HG02759 (cell line): ENCODE measurements around the gene SLC44A1.
A peak's percentile ranks its signal among the peaks of the same experiment; 100 is the strongest.
"Not testable (repeated sequence)": the region's sequence is repeated elsewhere in the genome, so short reads cannot be mapped to it uniquely, and the experiment has no call there.

Experiments
- ATAC-seq: cut with Tn5 transposase; IDR thresholded peaks from one replicate; pipeline ENCODE4 v1.9.1; 2021; ENCODE audit warnings: mild to moderate bottlenecking, moderate library complexity; ENCODE audit not compliant: unreplicated experiment

The SLC44A1 gene

DNA sequence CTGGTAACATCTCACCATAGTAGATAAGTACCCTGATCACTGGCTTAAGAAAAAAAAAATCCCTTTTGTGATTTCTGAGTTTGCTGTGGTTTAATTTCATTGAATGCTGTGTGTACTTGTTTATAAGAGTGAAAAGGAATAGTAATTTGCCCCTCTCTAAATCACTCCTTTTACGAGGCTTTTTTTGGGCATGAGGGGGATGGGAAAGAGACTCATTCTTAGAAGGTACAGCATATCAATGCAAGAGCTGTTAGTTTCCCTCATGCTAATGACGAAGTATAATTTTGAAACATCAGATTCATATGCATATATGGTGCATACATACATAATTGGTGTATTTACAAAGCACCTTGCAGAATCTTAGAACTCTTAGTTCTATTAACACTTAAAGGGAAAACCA, 2.4 kb upstream of the SLC44A1 start:
- ATAC-seq, result no peak

DNA sequence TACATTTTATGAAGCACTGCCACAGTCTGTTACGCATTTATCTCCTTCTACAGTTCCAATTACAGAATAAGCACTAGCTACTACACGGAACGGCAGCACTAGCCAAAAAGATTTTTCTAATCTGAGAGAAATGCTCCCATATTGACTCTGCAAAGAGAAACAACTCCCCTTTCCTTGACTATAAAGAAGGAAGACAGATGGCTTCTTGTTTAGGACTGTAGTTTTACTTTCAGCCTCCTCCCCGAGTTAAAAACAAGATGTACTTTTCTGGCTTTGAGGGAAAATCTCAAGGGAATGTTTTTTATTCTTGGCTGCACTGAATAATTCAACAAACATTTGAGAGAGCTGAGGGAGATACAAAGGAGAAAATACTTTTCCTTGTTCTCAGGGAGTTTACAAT, 1.9 kb upstream of the SLC44A1 start:
- no peak for ATAC-seq

DNA sequence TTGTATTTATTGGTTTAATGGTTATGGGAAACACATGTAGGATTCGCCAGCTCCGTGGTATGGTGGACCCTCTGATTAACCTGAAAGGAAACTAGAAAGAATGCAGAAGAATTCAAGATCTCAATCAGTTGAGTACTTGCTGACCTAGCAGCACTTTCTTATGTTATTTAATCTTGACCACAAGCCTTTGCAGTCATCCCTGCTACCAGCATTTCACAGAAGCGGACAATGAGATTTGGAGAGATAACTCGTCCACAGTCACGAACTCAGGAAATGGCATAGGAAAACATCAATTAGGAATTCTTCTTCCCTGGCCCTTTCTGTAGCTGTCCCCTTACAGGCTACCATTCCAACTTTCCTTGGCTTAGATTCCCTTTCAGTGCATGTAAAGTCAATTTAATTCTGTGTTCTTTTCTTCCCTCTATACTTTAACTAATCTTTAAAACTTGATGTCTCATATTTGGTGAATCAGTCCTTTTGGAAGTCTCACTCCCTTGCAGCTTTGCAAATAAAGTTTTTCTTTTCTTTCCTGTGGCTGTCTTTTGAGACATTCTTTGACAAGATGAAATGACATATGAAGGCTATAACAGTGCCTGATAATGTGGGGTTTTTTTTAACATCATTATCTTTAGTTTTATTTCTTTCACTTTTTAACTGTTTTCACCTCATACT, 1.3 kb upstream of the SLC44A1 start:
- ATAC-seq, result no peak

DNA sequence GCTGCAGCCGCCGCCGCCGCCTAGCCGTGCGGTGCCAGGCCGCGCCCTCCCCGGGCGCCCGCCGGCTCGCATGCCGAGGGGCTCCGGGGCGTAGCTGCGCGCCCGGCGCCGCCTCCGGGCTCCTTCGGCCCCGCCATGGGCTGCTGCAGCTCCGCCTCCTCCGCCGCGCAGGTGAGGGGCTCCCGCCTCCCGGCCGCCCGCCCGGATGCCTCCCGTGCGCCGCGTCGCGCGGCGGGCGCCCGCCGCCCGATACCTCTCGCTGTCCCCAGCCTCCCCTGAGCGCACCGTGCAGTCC, 230 bp downstream of the SLC44A1 start:
- ATAC-seq, result peak; percentile 60

DNA sequence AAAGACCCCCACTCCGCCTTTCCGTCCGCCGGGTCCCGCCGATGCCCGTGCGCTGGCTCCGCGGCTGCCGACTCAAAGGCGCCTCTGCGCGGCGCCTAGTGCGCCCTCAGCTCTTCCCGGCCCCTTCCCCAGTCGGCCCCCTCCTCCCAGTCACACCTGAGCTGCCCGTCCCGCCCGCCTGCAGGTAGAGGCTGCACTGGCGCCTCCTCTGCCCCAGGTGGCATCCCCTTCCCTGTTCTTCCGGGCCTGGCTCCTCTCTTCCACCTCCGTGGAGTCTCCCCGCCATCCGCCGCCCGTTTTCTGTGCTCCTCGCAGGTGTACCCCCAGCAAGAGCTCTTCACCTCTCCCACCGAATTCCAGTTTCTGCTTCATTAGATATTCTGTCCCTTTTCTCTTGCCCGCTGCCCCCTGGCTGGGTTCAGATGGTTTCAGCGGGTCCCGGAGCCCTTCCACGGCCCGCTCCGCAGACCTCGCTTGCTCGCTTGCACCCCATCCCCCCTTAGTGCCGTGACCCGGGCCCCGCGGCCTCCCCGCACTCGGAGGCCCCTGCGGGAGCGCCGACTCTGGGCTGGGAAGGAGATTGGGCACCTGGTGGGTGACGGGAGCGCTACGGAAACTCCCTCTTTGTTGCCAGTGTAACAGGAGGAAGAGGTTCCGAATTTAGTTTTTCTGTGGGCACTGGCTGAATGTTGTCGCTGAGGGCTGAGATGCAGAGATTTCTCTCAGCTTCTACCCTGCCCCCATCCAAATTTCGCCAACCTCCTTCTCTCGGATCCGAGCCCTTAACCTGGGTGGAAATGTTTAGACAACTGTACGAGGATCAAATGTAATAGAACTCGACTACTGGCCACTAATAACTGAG, 809 bp downstream of the SLC44A1 start:
- ATAC-seq, result no peak

DNA sequence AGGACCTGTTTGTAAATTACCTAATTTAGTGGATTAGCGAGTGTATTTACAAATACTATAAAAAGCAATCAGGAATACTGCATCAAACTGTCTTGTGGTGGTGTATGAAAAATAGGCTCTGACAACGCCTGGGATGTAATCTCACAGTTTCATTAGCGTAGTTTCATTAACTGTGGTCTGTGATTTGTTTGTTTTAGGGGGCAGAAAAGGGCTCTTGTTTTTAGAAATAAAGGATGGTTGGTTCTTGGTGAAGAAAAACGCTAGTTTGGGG, 1.4 kb downstream of the SLC44A1 start:
- ATAC-seq, result no peak

DNA sequence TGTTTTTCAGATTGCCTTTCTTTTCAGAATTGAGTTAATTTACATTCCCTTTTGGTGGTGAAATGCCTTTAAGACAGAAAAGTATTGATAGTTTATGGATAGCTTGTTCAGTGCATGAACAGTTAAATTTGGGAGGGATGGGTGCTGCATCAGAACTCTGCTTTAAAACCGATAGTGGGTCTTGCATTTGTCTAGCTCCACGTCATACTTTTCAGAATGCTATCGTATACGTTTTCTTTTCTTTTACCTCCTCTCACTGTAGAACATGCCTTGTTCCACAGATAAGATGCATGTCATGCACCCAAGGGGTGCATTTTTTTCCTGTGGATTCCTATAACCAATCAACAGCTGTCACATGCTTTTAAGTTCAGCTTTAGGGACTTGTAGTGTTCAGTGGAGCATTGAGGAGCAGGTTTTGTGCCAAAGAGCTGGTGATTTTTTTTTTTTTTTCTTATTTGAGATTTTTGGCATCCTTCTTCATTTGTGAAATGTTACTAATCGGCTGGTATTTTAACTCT, 2.3 kb downstream of the SLC44A1 start:
- ATAC-seq, result no peak

DNA sequence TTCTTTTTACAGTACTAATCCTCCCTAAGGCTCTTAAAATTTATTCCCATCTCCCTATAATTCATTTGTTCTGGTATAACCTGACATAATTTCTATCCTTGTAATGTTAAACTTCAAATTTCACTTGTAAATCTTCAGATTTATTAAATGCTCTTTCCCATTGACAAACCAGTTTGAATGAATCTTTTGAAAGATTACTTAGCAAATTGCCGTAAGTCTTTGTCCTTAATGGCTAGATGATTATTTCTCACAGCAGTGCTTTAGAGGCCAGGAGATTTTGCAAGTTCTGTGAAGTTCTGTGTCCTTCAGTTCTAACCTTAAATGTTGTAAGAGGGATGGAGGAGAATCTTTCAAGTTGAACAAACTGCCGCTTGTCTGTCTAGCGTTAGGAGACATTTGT, 4.2 kb downstream of the SLC44A1 start:
- no peak for ATAC-seq

DNA sequence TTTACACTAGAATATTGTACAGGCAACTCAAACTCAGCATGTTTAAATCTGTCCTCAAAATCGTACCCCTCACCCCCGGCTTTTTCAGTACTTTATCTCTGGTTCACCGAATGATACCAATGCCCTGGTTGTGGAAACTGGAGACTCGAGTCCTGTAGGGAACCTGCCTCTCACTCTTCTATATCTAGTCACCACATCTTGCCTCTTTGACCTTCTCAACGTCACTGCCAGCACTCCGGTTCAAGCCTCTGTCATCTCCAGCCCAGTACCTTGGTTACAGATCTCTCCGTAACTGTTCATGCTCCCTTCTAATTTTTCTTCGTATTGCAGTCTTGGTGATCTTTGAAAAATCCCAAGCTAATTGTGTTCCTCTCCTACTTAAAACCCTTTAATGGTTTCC, 6.7 kb downstream of the SLC44A1 start:
- ATAC-seq, result no peak

DNA sequence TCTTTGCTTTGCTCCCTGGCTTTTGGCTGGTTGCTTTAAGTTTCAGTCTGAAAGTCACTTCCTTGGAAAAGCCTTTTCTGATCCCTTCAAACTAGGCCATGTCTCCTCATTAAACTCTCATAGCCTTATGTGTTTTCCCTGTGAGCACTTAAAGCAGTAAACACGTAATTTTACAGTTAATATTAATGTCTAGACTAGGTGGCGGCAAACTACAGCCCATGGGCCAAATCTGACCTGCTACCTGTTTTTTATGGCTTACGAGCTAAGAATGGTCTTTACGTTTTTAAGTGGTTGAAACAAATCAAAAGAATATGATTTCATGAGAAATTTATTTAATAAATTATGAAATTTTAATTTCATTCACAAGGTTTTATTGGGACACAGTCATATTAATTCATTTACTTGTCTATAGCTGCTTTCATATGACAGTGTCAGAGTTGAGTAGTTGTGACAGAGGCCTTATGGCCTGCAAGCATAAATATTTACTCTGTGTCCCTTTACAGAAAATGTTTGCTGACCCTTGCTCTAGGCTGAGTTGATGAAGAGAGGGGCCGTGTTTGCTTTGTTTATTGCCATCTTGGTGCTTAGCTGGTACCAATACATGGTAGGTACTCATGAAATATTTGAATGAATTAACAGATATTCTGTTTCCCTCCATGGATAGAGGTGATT, 7.4 kb downstream of the SLC44A1 start:
- ATAC-seq, result no peak

DNA sequence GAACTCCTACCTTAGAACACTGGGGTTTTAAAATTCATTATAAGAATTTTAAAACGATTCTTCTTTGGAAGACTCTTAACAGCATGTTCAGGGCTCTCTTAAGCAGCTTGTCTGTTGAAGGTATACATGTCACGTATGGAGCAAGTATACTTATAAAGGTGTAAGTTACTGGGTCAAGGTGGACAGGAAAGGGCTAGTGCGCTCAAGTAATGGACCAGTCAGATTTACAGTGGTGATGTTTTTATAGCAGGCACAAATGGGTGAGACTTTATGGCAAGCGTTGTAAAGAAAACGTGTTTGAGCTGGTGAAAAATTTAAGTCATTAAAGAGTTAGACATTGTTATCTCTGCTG, 7.9 kb downstream of the SLC44A1 start:
- no peak for ATAC-seq

DNA sequence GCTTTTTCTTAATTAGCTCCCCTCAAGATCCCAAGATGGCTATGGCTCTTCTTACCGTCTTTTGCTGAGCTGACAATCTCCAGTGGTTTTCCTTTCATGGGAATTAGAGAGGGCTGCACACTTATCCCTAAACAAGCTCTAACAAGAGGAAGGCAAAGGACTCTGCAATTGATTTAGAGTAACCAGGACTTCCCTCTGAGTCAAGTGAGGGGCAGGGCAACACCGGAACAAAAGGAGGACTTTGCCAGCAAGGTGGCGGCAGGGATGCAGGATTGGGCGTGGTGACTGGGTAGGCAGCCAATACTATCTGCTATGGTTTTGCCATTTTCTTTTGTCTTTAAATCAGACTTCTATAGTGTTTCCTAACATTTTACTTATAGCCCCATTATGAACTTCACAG, 9.8 kb downstream of the SLC44A1 start:
- no peak for ATAC-seq

DNA sequence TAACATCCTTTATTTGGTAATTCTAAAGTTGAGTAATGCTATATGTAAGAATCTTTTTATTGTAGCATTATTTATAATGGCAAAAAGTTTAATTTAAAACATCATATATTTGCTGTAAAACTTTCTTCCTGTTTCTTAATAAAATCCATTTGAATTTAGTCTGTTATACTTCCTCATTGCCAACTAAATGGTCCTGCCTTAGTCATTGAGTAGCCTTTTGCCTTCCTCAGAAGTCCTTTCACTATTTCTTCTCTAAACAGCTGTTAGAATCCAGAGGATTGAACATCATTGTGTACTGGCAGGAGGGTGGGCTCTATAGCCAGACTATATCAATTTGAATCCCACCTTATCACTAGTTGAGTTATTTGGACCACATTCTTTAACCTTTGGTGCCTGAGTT, 11.0 kb downstream of the SLC44A1 start:
- no peak for ATAC-seq

DNA sequence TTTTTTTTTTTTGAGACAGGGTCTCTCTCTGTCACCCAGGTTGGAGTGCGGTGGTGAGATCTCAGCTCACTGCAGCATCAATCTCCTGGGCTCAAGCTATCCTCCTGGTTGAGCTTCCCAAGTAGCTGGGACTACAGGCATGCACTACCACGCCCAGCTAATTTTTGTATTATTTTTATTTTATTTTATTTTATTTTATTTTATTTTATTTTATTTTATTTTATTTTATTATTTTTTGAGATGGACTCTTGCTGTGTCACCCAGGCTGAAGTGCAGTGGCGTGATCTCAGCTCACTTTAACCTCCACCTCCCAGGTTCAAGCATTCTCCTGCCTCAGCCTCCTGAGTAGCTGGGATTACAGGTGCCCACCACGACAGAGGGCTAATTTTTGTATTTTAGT, 12.1 kb downstream of the SLC44A1 start:
- ATAC-seq, result not testable (repeated sequence)

DNA sequence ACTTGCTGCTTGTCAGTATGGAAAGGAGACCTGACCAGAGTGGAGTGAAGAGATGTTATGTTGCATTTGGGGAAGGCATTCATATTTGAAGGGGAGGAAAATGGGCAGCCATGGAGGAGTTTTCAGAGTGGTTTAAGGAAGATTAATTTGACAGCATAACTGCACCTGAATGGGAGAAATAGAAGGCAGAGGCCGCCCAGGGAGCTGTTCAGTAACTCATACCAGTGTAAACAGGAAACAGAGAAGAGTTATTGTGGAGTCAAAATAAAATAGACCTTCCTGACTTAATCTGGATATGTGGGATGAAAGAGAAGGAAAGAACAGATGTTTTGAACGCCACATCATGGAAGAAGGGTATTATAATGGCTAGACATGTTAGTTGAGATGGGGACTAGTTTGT, 13.4 kb downstream of the SLC44A1 start:
- ATAC-seq, result no peak

DNA sequence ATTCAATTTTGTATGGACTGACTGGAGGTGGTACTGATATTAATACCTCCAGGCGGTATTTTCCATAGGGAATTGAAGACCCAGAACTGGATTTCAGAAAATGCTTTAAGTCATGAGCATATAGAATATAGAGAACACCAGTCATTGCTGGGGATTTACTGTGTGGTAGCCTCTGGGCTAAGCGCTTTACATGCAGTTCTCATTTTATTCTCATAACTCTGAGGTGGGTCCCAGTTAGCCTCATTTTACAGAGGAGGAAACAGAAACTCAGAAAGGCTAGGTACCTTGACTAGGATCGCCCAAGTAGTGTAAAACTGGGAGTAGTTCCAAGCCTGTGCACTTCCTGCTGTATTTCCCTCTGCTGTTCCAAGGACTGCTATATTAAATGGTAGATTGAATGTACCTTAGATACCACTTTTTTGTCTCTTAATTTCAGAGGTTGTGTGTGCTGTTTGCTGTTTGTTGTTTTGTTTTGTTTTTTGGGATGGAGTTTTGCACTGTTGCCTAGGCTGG, 13.8 kb downstream of the SLC44A1 start:
- no peak for ATAC-seq

DNA sequence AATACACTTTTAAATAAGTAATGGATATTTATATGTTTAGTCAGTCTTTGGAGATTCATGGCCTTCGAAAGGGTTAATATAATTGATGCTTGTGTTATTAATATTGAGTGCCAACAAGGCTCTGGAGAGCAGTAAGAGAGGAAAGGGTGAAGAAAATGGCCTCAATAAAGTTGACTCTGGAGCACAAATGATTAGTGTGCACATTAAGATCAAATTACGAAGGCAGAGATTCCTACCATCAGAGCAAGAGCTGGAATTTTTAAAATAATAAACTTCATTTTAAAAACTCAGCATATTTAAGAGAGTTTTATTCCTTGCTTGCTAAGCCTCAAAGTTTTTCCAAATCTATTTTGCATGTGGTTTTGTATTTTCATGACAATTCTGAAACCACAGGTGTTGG, 14.8 kb downstream of the SLC44A1 start:
- ATAC-seq, result no peak

DNA sequence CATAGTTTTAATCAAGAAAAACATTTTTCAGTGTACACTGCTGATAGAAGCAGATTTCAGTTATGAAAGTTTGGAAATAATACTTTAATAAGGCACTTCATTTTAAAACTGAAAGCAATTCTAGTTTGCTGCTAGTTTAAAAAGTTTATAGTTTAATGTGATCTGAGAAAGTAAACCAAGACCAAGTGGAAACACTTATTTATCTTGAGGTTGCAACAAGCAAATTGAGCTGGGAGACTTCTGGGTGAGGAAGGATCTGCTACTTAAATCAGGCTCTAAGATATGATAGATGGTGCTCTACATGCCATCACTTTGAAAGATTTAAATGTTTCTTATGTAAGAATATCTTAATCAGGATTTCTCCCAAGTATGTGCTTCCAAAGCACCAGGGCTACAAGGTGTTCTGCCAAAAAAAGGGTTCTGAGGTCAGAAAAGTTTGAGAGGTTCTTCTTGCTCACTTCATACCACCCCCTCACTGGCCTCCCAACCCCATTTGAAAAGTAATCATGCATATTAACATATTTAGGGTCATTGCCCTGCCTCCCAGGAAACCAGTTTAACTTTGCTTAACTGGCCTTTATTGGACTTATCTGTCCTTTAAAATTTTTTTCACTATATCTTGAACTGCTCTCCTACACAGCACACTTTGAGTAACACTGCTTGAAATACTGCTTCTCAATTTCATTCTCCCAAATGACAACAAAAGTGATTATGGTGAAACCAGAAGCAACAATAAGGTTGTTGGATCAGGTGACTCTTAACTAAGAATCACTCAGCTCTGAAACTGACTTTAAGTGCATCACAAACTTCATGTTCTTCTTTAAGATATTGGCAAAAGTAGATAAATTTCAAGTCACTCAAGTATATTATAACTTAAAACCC, 15.5 kb downstream of the SLC44A1 start:
- peak; percentile 36 for ATAC-seq

DNA sequence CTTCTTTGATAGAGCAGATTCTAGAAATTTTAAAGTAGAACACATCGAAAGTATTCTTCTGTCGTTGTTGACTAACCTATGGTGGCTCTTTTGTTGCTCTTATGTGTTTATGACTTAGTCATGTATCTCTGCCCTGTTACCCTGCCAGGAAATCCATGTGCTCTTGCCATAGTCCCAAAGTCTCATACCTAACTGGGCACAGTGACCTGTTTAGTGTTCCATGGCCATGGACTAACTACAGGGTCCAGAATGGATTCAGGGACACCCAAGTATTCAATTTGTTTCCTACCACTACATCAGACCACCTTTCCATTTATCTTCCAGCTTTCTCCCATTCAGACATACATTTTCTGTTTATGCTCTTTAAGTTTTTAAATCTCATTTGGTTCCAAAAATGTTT, 18.0 kb downstream of the SLC44A1 start:
- no peak for ATAC-seq

DNA sequence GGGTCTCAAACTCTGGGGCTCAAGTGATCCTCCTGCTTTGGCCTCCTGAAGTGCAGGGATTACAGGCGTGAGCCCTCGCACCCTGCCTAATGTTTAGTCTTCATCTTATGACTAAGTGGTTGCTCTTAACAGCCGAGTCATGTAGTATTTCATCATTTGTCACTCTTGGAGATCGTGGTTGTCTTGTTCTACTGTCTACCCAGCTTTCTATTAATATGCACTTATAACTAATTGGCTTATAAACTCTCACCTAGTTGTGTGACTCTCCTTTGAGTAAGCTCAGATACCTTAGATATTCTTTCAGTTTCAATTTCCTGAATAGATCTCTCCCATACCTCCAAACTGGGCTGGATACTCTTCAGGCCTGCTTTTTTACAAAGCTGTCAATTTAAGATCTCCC, 19.9 kb downstream of the SLC44A1 start:
- no peak for ATAC-seq

DNA sequence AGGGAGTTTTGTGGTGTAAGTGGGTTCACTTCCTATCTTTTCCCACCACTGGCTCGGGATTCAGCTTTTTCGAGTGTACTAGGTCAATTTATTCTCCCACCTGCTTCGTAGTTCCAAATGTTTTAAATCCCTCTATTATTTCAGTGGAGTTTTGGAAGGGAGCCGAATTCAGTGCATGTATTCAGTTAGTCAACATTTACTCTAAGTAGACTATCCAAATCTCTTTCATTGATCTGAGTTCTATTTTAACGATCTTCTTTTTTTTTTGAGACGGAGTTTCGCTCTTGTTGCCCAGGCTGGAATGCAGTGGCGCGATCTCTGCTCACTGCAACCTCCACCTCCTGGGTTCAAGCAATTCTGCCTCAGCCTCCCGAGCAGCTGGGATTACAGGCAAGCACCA, 23.8 kb downstream of the SLC44A1 start:
- ATAC-seq, result not testable (repeated sequence)
